ENCODE measurements around the gene TMPRSS9.

GRCh38 chr19:2353159-2353886 is 6.7 kb upstream of the TMPRSS9 start:
- no peak for TF ChIP-seq POLR2A (IDR thresholded peaks at IDR 0.05)
- no peak for TF ChIP-seq POLR2AphosphoS5 (IDR thresholded peaks at IDR 0.05; ENCODE audit: insufficient read depth in 1 of 2, low read depth in 1 of 2)
